Central memory CD8-positive, alpha-beta T cell (primary cell): ENCODE data around the gene CTCF.

Source experiments
- ATAC-seq: fragments of 150-1000 bp; cut with Tn5 transposase; replicated peaks from 2 replicates; pipeline ENCODE4 v1.10.0; 2022; ENCODE audit warnings: mild to moderate bottlenecking, moderate FRiP score, moderate number of reproducible peaks; ENCODE audit not compliant: poor library complexity, severe bottlenecking; ENCODE audit errors: extremely low read depth
- DNase-seq, 2 donors: peaks; one replicate each; pipeline ENCODE4 v3.0.0; 2021; ENCODE audit warnings: low spot score in 2 of 2
- H3K27ac Mint-ChIP-seq: one replicate; pipeline ENCODE4 v1.8.0; 2022; ENCODE audit warnings: low read depth, mild to moderate bottlenecking, moderate library complexity, mixed read lengths
- H3K27me3 Mint-ChIP-seq: one replicate; pipeline ENCODE4 v1.8.0; 2022; ENCODE audit warnings: mixed read lengths
- H3K36me3 Mint-ChIP-seq: one replicate; pipeline ENCODE4 v1.8.0; 2022; ENCODE audit warnings: mild to moderate bottlenecking, moderate library complexity, mixed read lengths; ENCODE audit not compliant: insufficient read depth
- H3K4me1 Mint-ChIP-seq: one replicate; pipeline ENCODE4 v1.8.0; 2022; ENCODE audit warnings: mixed read lengths
- H3K4me3 Mint-ChIP-seq: one replicate; pipeline ENCODE4 v1.8.0; 2022; ENCODE audit warnings: mild to moderate bottlenecking, moderate library complexity, mixed read lengths
- H3K9me3 Mint-ChIP-seq: one replicate; pipeline ENCODE4 v1.8.0; 2022; ENCODE audit warnings: mixed read lengths

CTCF gene

GRCh38 chr16:67655363-67655762 is 93.0 kb downstream of the CTCF start:
- Mint-ChIP-seq H3K4me1 (peaks cover 31% of the 10 kb centered on the region), H3K36me3 (peaks cover 29% of the 10 kb centered on the region), H3K4me3 (no peak overlapping the region), H3K27me3 (no peaks in the 10 kb centered on the region), H3K9me3 (no peaks in the 10 kb centered on the region), H3K27ac (peak overlapping the region; percentile 45)
- DNase-seq, result no peak
- no peak for ATAC-seq

DNA sequence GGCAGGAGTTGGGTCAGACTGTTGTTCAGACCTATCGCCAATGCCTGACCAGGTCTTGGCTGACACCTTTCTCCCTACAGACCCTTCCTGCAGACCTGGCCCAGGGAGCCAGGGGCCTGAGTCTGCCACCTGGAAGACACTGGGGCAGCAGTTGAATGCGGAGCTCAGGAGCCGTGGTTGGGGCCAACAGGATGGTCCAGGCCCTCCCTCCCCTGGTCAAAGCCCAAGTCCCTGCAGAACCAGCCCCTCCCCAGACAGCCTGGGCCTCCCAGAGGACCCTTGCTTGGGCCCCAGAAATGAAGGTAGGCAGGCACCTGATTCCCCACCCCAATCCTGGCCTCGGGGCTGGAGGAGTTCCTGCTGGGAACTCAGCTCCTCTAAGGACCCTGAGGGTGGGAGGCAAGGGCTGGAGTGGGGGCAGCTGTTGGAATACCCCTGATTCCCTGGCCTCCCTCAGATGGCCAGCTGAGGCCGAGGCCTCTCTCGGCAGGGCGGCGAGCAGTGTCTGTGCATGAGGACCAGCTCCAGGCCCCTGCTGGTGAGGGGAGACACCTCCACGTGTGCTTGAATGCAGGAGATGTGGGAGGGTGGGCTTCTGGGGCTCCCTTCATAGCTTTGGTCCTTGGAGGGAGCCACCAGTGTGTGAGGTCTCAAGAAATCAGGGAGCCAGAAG is 94.2 kb downstream of the CTCF start:
- H3K9me3 Mint-ChIP-seq, result no peaks in the 10 kb centered on the region
- no peak overlapping the region for H3K4me3 Mint-ChIP-seq
- no peak for DNase-seq
- H3K27me3 Mint-ChIP-seq, result no peaks in the 10 kb centered on the region
- no peak overlapping the region for H3K27ac Mint-ChIP-seq
- H3K4me1 Mint-ChIP-seq, result peaks cover 32% of the 10 kb centered on the region
- H3K36me3 Mint-ChIP-seq, result peaks cover 28% of the 10 kb centered on the region
- no peak for ATAC-seq

DNA sequence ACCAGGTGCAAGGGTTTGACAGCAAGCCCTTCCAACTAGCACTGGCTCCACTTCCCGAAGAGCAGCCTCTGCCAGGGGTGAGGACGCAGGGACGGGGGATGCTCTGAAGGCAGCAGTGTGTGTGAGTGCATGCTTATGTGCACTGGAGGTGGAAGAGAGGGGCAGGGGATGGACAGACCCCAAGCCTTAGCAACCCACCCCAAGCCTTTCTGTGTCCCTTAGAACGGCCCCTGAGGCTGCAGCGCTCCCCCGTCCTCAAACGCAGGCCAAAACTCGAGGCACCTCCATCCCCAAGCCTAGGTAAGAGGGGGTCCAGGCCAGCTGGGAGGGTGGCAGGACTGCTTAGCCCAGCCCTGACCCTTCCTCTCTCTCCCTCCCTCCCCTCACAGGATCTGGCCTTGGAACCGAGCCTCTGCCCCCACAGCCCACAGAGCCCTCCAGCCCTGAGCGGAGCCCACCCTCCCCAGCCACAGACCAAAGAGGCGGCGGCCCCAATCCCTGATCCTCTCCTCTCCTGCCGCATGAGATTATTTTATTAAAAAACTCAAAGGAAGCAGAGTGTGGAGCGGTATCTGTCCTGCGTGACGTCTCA is 94.8 kb downstream of the CTCF start:
- Mint-ChIP-seq H3K27me3 (no peaks in the 10 kb centered on the region), H3K4me3 (no peak overlapping the region), H3K9me3 (no peaks in the 10 kb centered on the region), H3K36me3 (peaks cover 24% of the 10 kb centered on the region), H3K27ac (no peak overlapping the region), H3K4me1 (peaks cover 28% of the 10 kb centered on the region)
- ATAC-seq, result no peak
- DNase-seq, result no peak

DNA sequence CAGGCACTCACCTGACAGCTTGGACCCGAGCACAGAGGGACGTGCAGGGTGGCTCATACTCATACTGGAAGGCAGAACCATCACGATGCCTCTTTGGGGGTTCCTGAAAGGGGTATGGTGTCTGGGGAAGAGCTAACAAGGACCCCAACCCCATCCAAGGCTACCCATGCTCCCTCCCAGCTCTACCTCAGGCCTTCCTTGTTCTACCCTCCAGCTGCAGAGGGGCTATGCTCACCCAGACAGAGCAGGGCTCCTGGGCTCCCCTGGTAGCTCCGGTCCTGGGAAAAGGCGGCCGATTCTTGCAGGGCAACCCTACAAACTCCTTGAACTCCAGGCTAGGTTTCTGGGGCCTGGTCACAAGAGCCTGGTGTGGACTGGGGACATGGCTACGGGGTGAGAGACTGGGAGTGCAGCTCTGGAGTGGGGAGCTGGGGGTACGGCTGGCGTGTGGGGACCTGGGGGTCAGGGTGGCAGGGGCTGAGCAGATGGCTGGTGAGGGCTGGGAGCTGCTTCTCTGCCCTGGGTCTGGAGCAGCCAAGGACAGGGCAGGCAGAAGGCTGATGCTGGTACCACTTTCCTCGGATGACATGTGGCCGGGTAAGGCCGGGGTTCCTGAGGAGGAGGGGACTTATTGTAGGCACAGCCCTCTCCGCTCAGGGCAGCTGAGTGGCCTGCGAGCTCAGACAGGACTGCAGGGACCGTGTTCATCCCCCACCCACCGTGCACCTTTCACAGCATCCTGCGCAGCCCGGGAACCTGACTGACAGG is 95.6 kb downstream of the CTCF start:
- Mint-ChIP-seq H3K27ac (peak overlapping the region; percentile 16), H3K4me1 (peaks cover 27% of the 10 kb centered on the region), H3K36me3 (peaks cover 23% of the 10 kb centered on the region), H3K4me3 (peak overlapping the region; percentile 50), H3K9me3 (no peaks in the 10 kb centered on the region), H3K27me3 (no peaks in the 10 kb centered on the region)
- no peak for ATAC-seq
- no peak for DNase-seq

- Mint-ChIP-seq H3K9me3 (no peaks in the 10 kb centered on the region), H3K27ac (peak overlapping the region; percentile 91), H3K27me3 (no peaks in the 10 kb centered on the region), H3K4me1 (peaks cover 27% of the 10 kb centered on the region), H3K4me3 (peak overlapping the region; percentile 91), H3K36me3 (peaks cover 24% of the 10 kb centered on the region)
- DNase-seq (no peak), ATAC-seq (no peak)
These were observed 96.7 kb downstream of the CTCF start for GRCh38 chr16:67658849-67659674.

- peak; percentile 71 for ATAC-seq
- peaks cover 27% of the 10 kb centered on the region for H3K4me1 Mint-ChIP-seq
- no peaks in the 10 kb centered on the region for H3K9me3 Mint-ChIP-seq
- peak within 1 kb of the TSS; percentile 91 for H3K4me3 Mint-ChIP-seq
- DNase-seq, result peak; percentile 87 to 91
- H3K36me3 Mint-ChIP-seq, result peaks cover 23% of the 10 kb centered on the region
- H3K27me3 Mint-ChIP-seq, result no peaks in the 10 kb centered on the region
- H3K27ac Mint-ChIP-seq, result peak within 1 kb of the TSS; percentile 91
These were observed 97.6 kb downstream of the CTCF start, which contains the start of gene ACD for GRCh38 chr16:67659675-67660563. ACD (minus strand) TSS chr16:67660260; CDS start chr16:67660220, 40 bp downstream.

- peak within 1 kb of the TSS; percentile 91 for H3K27ac Mint-ChIP-seq
- H3K36me3 Mint-ChIP-seq, result peaks cover 22% of the 10 kb centered on the region
- peaks cover 24% of the 10 kb centered on the region for H3K4me1 Mint-ChIP-seq
- H3K27me3 Mint-ChIP-seq, result no peaks in the 10 kb centered on the region
- ATAC-seq (peak; percentile 83), DNase-seq (peak; percentile 84 to 93)
- no peaks in the 10 kb centered on the region for H3K9me3 Mint-ChIP-seq
- peak within 1 kb of the TSS; percentile 91 for H3K4me3 Mint-ChIP-seq
These were observed 98.3 kb downstream of the CTCF start, which contains the start of gene PARD6A for GRCh38 chr16:67660564-67661028. PARD6A (plus strand) TSS chr16:67660960; CDS start chr16:67661039, 79 bp downstream.

- ATAC-seq (no peak), DNase-seq (no peak)
- Mint-ChIP-seq H3K27ac (peak overlapping the region; percentile 91), H3K27me3 (no peaks in the 10 kb centered on the region), H3K4me1 (peaks cover 21% of the 10 kb centered on the region), H3K36me3 (peaks cover 18% of the 10 kb centered on the region), H3K9me3 (no peaks in the 10 kb centered on the region), H3K4me3 (peak overlapping the region; percentile 91)
These were observed 98.9 kb downstream of the CTCF start for GRCh38 chr16:67661101-67661761.

- DNase-seq, result no peak
- no peaks in the 10 kb centered on the region for H3K9me3 Mint-ChIP-seq
- peaks cover 26% of the 10 kb centered on the region for H3K4me1 Mint-ChIP-seq
- peaks cover 18% of the 10 kb centered on the region for H3K36me3 Mint-ChIP-seq
- peak overlapping the region; percentile 91 for H3K27ac Mint-ChIP-seq
- ATAC-seq, result no peak
- peak overlapping the region; percentile 91 for H3K4me3 Mint-ChIP-seq
- H3K27me3 Mint-ChIP-seq, result no peaks in the 10 kb centered on the region
These were observed 99.7 kb downstream of the CTCF start for GRCh38 chr16:67661886-67662652.

DNA sequence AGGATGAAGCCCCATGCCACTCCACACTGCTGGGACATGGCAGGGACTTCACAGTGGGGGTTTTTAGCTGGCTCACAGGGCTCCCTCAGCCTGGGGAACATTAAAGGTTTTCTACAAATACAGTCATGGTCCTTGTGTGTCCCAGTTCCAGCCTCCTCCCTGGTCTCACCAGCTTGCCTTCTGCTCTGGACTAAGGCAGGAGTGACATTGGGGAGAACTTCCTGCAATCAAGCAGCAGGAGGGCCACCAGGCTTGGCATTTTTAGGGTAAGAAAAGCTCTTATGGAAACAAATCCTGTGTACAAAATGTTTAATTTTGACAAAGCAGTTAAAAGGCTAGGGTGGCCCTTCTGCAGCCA is 100.3 kb downstream of the CTCF start:
- DNase-seq (no peak), ATAC-seq (no peak)
- no peak overlapping the region for H3K27ac Mint-ChIP-seq
- H3K27me3 Mint-ChIP-seq, result no peaks in the 10 kb centered on the region
- peaks cover 26% of the 10 kb centered on the region for H3K4me1 Mint-ChIP-seq
- no peaks in the 10 kb centered on the region for H3K9me3 Mint-ChIP-seq
- no peak overlapping the region for H3K4me3 Mint-ChIP-seq
- peaks cover 18% of the 10 kb centered on the region for H3K36me3 Mint-ChIP-seq
